ENCODE data around the gene CARF.
"Not testable (repeated sequence)": the region's sequence is repeated elsewhere in the genome, so short reads cannot be mapped to it uniquely, and the experiment has no call there.

Gene CARF, protein sequence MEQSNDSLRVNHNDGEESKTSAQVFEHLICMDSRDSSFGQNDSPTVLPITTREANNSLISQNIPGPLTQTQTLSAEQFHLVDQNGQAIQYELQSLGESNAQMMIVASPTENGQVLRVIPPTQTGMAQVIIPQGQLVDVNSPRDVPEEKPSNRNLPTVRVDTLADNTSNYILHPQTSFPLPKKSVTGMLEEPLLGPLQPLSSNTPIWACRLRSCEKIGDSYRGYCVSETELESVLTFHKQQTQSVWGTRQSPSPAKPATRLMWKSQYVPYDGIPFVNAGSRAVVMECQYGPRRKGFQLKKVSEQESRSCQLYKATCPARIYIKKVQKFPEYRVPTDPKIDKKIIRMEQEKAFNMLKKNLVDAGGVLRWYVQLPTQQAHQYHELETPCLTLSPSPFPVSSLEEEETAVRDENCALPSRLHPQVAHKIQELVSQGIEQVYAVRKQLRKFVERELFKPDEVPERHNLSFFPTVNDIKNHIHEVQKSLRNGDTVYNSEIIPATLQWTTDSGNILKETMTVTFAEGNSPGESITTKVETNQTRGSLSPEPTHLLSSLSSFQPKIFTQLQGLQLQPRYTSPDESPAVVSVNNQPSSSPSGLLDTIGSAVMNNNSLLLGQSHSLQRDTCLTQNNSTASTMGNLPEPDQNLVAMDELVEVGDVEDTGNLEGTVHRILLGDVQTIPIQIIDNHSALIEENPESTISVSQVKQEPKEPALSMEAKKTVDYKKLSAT

DNA sequence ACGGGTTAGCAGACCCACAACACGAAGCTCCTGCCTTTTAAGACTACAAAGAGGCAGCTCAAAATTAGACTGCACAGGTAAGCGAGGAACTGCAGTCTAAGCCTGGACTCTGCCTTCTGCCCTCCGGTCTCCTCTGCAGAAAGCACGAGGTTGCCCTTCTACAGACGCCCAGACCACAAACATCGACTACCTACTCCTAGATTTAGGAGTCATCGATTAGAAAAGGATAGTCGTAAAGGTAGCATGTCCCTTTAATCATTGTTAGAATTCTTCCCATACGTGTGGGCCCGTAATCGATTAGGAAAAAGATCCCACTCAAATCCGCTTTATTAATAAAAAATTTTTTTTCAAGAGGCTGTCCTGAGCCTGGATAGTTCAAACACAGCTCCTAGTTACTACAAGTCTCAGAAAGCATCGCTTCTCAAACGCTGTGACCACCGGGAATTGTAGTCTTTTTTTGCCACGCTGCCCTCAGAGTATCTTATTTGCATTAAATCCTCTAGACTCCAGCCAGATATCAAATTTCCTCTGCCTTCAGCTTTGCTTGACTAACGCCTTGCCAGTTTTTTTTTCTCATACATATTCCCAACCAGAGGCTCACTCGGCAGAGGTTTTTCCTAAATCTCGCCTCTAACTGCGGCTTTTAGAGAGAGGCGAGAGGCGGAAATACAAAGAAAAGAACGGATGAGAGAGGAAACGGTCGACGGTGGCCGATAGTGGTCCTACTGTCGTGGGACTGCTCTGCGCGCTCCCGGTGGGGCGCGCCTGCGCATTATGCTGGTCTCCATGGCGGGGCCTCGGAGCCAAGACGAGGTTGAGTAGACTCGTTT is at the start of gene CARF, which contains the start of gene WDR12:
Gene CARF, plus strand, starts transcription at position 764 of the 830 bp plus-strand sequence. CDS start 29,628 bp downstream, outside the sequence.
Gene WDR12, minus strand, starts transcription at position 162 of the 830 bp plus-strand sequence. CDS start 197 bp downstream, outside the sequence.
- peak; percentile 93 for DNase-seq

DNA sequence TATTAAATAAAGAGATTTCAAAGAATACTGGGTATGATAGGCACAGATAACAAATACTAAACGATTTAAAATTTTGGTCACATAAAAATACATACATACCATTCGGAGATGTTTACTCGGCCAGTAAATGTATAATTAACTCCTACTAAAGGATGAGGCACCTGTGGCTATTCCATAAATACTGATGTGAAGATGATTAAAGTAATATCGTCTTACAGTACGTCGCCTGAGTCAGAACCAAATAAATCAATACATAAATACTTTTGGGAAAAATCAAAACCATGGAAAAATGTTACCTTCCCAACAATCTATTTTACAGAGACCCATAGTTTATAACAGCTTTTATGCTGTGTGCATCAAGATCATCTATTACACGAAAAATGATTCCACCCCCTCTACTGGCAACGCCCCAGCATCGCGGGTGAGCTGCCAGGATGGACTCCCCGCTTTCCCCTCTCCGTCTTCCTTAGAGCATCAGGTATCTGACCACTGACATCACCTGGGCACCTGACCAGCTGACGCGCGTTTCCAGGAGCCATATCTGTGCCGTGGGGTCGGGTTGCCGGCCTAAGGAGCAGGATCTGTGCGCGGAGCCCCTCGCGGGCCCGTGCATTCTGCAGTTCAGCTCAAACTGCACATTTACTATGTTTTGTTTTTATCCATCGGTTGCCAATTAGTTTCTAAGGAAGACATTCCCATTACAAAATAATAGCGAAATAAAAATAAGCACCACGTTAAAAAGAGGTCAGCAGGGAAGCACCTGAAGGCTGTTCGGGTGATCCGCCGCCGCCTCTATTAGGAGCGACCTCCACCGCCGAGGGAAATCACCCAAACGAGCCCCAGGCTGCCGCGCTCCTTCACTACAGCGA is 41.4 kb upstream of the CARF start:
- DNase-seq, result peak; percentile 77

DNA sequence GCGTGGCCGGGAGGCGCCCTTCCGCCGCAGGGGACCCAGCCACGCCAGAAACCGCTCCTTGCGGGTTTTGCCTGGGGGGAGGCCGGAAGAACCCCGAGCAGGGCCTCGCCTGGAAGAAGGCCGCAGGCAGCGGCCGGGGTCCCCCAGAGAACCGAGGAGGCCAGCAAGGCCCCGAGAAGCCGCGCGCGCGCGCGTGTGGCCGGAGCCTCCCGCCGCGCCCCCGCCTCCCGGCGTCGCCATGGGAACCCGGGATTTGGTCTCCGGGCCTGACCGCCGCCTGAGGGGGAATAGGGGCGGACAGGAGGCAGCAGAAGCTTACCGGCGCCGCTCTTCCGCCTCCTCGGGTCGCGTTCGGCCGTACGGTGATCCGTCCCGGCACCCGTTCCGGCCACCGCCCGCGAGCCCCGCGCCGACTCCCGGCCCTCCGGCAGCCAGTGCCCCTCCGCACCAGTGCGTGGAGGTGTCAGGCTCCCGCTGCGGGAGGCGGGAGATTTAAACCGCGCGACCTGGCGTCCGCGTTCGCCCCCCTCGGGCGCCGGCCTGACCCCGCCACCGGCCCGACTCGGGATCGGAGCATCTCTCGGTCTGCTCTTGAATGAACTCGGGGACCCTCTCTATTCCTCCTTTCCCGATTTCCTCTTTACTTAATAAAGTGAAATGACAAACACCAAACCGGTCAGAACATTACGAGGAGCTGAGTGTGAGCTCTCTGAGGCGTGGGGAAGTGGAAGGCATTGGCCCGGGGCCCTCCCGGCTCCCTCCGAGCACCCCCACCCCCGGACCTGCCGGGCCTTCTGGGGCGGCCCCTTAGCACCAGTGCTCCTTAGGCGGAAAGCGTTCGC is 40.6 kb upstream of the CARF start, which contains the start of gene ICA1L:
Gene ICA1L, minus strand, starts transcription at position 467 of the 842 bp plus-strand sequence. CDS start 42,757 bp downstream, outside the sequence.
- DNase-seq, result peak; percentile 62

DNA sequence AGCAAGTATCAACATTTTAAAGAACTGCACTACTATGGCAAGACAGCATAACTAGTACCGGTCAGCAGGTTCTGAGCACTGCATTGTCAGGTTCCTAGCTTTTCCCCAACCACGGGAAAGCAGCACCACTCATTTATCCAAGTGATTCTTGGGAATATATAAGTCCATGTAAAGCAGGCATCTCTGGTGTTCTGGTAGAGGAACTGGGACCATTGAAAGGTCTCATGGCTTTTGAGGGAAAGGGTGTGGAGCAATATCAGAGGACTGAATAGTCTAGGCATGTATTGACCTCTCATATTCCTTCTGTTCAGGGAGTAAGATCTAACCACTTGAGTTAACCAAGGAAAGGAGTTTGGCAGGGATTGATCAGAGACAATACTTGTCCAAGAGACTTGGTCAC is 34.4 kb upstream of the CARF start:
- no peak for DNase-seq

DNA sequence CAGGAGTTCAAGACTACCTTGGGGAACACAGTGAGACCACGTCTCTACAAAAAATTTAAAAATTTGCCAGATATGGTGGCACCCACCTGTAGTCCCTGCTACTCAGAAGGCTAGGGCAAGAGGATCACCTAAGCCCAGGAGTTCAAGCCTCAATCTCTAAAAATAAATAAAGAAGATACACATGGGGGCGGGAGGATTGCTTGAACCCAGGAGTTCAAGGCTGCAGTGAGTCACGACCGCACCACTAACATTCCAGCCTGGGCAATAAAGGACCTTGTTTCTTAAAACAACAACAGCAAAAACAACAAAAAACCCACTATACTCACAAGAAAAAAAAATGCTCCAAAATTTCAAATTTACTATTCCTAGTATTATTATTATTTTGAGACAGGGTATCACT is 30.5 kb upstream of the CARF start:
- DNase-seq, result no peak

DNA sequence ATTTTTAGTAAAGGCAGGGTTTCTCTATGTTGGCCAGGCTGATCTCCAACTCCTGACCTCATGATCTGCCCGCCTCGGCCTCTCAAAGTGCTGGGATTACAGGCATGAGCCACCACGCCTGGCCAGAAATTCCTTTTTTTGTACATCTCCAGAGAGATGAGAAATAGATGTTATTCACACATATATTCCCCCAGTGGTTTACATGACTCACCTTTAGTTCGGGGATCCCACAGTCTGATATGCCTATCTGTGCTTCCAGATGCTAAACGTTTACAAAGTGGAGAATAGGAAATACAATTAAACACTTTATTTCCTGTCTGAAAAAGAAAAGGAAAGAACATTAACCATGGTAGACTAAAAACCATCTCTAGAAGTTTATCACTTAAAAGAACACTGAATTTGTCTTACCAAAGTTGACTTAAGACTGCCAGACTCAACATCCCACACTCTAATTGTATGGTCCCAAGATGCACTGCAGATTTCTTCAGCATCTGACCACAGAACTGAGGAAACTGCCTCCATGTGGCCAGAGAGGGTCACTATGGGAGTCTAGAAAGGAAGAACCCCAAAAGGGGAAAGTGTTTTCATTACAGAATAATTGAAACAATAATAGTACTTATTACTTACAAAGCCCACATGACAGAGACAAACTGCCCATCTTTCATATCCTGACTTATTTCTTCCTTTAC is 27.9 kb upstream of the CARF start:
- DNase-seq, result no peak

DNA sequence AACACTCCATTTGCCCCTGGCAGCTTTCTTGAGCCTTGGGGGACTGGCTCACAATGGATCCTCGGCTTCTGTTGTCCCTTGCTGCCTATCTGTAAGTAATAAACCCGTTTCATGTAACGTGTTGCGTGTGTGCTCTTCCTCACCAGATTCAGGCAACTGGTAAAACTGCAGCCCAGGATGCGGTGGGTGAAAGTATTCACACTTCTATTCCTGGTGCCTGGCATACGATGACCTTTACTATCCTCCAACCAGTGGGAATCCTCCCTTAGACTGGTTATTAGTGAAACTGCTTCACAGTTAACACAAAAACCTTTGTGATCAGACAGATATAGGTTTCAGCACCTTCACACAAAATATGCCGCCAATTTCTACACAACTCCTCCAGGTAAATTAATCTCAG is 26.9 kb upstream of the CARF start:
- DNase-seq, result no peak

DNA sequence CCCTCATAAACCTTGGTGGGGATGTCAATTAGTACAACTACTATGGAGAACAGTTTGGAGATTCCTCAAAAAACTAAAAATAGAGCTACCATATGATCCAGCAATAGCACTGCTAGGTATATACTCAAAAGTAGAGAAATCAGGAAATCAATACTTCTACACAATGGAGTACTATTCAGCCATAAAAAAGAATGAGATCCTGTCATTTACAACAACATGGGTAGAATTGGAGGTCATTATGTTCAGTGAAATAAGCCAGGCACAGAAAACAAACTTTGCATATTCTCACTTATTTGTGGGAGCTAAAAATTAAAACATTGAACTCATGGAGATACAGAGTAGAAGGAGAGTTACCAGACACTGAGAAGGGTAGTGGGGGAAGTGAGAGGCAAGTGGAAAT is 6.6 kb upstream of the CARF start:
- not testable (repeated sequence) for DNase-seq

DNA sequence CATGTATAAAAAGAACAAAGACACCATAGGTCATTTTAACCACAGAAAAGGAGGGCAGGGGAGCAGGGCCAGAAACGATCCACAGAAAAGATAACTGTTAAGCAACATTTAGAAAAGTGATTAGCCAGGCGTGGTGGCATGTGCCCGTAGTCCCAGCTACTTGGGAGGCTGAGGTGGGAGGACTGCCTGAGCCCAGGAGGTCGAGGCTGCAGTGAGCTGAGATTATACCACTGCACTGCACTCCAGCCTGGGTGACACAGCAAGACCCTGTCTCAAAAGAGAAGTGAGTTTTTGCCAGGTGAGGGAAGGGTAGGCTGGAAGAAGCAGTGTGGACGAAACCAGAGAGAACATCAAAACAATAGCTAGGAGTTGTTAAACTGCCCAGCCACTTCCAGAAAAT is 3.9 kb upstream of the CARF start:
- DNase-seq, result no peak

DNA sequence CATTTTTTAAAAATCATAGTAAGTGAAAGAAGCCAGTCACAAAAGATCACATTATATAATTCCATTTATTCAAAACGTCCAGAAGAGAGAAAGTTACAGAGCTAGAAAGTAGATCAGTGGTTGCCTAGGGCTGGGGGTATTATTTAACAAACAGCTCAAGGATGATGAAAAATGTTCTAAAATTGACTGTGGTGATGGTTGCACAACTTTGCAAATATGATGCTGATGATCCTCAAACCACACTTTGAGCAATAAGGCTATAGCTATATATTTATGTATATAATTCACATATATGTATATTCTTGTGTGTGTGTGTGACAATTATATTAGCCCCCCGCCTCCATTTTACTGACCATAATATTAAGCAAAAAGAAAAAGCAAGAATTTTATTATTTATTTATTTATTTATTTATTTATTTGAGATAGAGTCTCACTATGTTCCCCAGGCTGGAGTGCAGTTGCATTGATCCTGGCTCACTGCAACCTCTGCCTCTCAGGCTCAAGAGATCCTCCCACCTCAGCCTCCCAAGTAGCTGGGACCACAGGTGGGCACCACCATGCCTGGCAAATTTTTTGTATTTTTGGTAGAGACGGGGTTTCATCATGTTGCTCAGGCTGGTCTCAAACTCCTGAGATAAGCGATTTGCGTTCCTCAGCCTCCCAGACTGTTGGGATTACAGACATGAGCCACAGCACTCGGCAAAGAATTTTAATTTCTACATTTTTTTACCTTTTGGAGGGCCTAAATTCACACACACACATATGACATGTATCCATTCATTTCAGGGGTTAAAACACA is 2.5 kb upstream of the CARF start:
- no peak for DNase-seq

DNA sequence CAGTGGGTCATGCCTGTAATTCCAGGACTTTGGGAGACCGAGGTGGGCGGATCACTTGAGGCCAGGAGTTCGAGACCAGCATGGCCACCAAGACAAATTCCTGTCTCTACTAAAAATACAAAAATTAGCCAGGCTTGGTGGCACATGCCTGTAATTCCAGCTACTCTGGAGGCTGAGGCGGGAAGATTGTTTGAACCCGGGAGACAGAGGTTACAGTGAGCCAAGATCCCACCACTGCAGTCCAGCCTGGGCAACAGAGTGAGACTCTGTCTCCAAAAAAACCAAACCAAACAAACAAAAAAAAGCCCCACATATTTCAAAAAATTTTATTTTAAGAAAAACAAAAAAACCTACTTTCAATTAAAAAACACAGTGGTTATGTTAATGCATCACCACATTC is 1.8 kb upstream of the CARF start:
- not testable (repeated sequence) for DNase-seq

DNA sequence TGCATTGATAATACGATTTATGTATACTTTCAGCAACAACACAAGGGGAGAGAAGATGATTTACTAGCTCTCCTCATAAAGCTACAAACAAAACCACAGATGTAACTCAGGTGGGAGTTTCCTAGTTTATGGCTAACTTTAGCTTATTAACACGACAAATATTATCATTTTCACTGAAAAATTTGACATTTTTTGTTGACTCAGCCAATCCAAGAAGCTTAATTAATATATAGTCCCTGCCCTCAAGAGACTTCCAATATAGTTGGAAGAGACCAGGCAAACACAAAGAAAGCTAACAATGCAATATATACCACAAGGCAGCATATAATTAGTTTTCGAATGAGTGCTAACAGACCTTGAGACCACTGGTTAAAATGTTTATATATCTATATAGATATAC is 1.4 kb upstream of the CARF start:
- no peak for DNase-seq

DNA sequence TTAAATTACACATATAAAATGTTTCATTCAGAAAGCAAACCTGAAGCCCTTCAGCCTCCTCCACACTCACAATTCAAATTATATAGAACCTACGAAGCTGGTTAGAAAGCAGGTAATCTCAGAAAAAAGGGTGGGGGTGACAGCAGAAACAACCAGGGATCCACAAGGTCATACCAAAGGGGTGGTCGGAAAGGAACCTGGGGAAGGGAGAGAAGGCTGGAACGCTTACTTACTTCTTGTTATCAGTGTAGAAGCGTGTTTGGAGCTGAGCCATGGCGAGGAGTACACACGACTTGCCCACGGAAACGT is 918 bp upstream of the CARF start:
- no peak for DNase-seq

DNA sequence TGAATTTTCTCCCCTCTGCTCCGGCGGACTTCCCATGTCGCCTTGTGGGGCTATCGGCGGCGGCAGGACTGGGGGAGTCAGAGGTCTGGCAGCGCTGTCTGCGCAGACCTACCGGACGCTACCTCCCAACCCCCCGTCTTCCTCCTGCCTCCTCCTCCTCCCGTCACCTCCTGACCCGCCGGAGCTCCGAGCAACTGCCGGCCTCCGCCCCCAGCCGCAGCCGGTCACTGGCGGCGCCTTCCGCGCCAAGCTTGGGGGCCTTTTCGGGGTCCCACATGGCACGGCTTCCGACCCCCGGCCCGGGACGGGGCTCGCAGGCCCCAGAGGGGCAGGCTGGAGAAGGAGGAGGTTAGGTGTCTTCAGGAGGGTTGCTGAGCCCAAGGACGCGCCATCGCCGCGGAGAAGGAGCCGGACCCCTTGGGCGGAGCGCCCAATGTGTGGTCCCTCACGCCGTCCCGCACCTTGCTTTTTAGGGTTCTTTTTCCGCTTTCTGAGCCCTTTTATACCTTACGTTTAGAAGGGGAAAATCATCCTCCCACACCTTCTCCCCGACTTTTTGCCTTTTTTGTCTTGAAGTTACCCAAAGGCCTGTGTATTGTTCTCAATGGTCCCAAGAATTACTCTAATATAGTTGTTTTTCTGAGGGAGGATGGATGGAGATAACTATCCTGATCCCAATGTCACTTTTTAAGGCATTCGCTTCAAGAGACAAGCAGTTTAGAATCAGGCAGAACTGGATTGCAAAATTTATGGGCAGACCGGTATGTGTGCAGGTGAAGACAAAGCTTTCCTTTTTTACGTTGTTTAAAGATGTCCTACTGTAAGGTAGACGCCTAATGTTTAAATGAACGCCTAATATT is 497 bp downstream of the CARF start:
- not testable (repeated sequence) for DNase-seq

DNA sequence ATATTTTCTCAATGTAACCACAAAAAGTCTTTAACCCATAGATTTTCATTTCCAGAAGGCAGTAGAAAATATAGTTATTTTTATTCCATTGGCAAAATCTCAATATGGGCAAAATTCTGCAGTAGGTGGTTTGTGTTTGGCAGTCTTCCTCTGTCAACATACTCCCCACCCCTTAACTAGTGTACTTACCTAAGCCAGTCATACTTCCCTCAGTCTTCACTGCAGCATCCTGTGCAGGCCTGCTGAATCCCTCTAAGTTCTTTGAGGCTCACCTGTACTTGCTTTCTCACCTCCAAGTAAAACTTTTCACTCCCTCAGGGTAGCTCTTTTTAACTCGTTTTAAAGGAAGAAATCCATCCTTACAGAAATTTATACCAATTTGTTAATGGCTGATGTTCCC is 6.8 kb downstream of the CARF start:
- no peak for DNase-seq

DNA sequence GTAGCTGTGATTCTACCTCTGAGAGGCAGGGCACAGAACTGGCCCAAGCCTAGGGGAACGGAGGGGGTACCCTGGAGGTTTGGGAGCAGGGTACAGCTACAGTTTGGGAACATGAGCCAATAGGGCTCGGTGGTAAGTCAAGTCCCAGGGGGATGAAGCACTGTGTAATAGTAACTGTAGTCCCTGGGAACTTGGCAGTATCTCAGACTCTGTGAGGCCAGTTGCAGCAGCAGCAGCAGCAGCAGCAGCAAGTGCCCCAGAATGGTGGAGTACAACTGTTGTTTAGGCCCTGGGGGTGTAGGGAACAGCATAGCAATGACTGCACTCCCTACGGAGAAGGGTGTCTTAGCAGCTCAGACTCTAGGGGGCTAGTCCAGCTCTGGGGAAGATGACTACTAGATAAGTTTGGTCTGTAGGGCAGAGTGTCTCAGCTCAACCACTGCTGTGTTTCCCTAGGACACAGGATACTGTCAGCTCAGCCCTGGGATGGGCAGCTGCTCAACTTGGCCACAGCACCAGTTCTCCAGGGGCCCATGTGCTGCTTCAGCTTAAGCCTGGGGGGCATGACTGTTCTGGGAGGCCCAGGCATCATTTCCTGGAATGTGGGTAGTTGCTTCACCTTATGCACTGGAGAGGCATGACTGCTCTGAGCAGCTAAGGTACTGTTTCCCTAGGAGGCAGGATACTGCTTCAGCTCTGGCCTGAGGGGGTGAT is 20.5 kb downstream of the CARF start:
- no peak for DNase-seq

DNA sequence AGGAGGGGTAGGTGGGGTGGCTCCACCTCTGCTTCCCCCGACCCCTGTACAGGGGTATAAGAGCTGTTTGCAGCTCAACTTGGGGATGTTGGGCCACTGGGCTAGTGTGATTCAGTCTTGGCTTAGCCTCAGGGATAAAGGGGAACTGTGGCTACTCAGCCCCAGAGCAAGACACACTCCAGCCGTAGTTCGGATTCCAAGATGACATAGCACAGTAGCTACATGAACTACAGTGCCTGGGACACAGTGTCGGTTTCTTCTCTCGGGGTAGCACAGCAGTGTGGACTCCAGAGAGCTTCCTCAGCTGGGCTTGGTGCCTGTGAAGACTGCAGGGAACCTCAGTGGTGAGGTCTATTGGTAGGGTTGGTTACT is 21.1 kb downstream of the CARF start:
- no peak for DNase-seq

DNA sequence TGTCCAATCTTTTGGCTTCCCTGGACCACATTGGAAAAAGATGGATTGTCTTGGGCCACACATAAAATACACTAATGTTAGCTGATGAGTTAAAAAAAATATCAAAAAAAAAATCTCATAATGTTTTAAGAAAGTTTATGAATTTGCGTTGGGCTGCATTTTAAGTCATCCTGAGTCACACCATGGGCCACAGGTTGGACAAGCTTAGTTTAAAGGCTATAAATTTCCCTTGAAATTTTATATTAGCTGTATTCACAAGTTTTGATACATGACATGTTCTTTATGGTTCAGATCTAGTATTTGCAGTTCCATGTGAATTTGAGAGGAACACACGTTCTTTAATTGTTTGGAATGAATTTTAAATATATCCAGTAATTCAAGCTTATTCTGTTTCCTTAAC is 21.9 kb downstream of the CARF start:
- DNase-seq, result no peak
